ENCODE results near the gene DBNDD1.

DBNDD1 gene

GRCh38 chr16:89958068-89958467 lies 61.2 kb downstream of the DBNDD1 start:
- DNase-seq = no peak

- DNase-seq = no peak
Observed at GRCh38 chr16:89957216-89957785, 62.0 kb downstream of the DBNDD1 start.

- no peak for DNase-seq
Observed at GRCh38 chr16:89956505-89957215, 62.6 kb downstream of the DBNDD1 start.

- DNase-seq = no peak
Observed at GRCh38 chr16:89955001-89955685, 64.1 kb downstream of the DBNDD1 start.
